ENCODE measurements around the gene TMC3.
"Not testable (repeated sequence)": the region's sequence is repeated elsewhere in the genome, so short reads cannot be mapped to it uniquely, and the experiment has no call there.

TMC3 gene

GRCh38 chr15:81373775-81374395 is at the start of gene TMC3:
Gene TMC3, minus strand, starts transcription at chr15:81374213. Its CDS starts 136 bp downstream, at chr15:81374077.
- DNase-seq: no peak

GRCh38 chr15:81421461-81421860 is 47.4 kb upstream of the TMC3 start:
- DNase-seq: no peak

- no peak for DNase-seq
These were observed 45.4 kb upstream of the TMC3 start for GRCh38 chr15:81419332-81419943.

- DNase-seq: no peak
These were observed 44.9 kb upstream of the TMC3 start for GRCh38 chr15:81418891-81419290.

- no peak for DNase-seq
These were observed 44.4 kb upstream of the TMC3 start for GRCh38 chr15:81418444-81418843.

- DNase-seq: not testable (repeated sequence)
These were observed 40.4 kb upstream of the TMC3 start for GRCh38 chr15:81414274-81414968.

- no peak for DNase-seq
These were observed 39.8 kb upstream of the TMC3 start for GRCh38 chr15:81413851-81414250.

- DNase-seq: no peak
These were observed 38.1 kb upstream of the TMC3 start for GRCh38 chr15:81411969-81412633.

GRCh38 chr15:81411051-81411450 is 37.0 kb upstream of the TMC3 start:
- no peak for DNase-seq

GRCh38 chr15:81410318-81410753 is 36.3 kb upstream of the TMC3 start:
- DNase-seq: peak; percentile 62 to 63

- no peak for DNase-seq
These were observed 33.7 kb upstream of the TMC3 start for GRCh38 chr15:81407718-81408117.

- DNase-seq: no peak
These were observed 33.2 kb upstream of the TMC3 start for GRCh38 chr15:81407176-81407575.

GRCh38 chr15:81400640-81401236 is 26.7 kb upstream of the TMC3 start:
- peak; percentile 34 to 43 for DNase-seq

- no peak for DNase-seq
These were observed 25.0 kb upstream of the TMC3 start for GRCh38 chr15:81398910-81399551.

GRCh38 chr15:81398456-81398855 is 24.4 kb upstream of the TMC3 start:
- no peak for DNase-seq

GRCh38 chr15:81394603-81395002 is 20.6 kb upstream of the TMC3 start:
- DNase-seq: no peak

GRCh38 chr15:81391657-81392056 is 17.6 kb upstream of the TMC3 start:
- no peak for DNase-seq

GRCh38 chr15:81388436-81388770 is 14.4 kb upstream of the TMC3 start:
- DNase-seq: no peak

GRCh38 chr15:81387621-81388435 is 13.8 kb upstream of the TMC3 start:
- no peak for DNase-seq

GRCh38 chr15:81386947-81387346 is 12.9 kb upstream of the TMC3 start:
- DNase-seq: no peak

GRCh38 chr15:81385721-81386076 is 11.7 kb upstream of the TMC3 start:
- no peak for DNase-seq

Data from AML-193 (cell line).